VCaP (cell line): ENCODE measurements around the gene TBXA2R.

Experiments used
- H3K27ac ChIP-seq: fragments of 450-650 bp; 2 replicates; pipeline ENCODE4 v1.5.1; 2017
- CTCF ChIP-seq: fragments of 450-650 bp; conservative IDR thresholded peaks from 2 replicates; pipeline ENCODE4 v1.5.1; 2017; ENCODE audit warnings: mild to moderate bottlenecking, moderate library complexity

The TBXA2R gene

GRCh38 chr19:3606690-3607289, at the start of gene TBXA2R:
TSS of gene TBXA2R (minus strand) at chr19:3606875. CDS start at chr19:3600634, 6,241 bp downstream.
- peak within 1 kb of the TSS; percentile 47; the same call in 1 of the 2 replicates for H3K27ac ChIP-seq

GRCh38 chr19:3656073-3656746, 49.5 kb upstream of the TBXA2R start:
- H3K27ac ChIP-seq = no peak overlapping the region
- no peak for TF ChIP-seq CTCF

More at GRCh38 chr19:3606690-3607289, at the start of gene TBXA2R:
- TF ChIP-seq CTCF = no peak

GRCh38 chr19:3655402-3656072, 48.9 kb upstream of the TBXA2R start:
- no peak for TF ChIP-seq CTCF
- H3K27ac ChIP-seq = no peak overlapping the region

GRCh38 chr19:3653865-3654513, 47.3 kb upstream of the TBXA2R start:
- TF ChIP-seq CTCF = no peak
- no peak overlapping the region for H3K27ac ChIP-seq

GRCh38 chr19:3653081-3653795, 46.6 kb upstream of the TBXA2R start:
- TF ChIP-seq CTCF = no peak
- H3K27ac ChIP-seq = no peak overlapping the region

GRCh38 chr19:3652422-3652821, 45.7 kb upstream of the TBXA2R start:
- no peak for TF ChIP-seq CTCF
- H3K27ac ChIP-seq = no peak overlapping the region

GRCh38 chr19:3651684-3652083, 45.0 kb upstream of the TBXA2R start:
- no peak for TF ChIP-seq CTCF
- no peak overlapping the region for H3K27ac ChIP-seq
